ENCODE measurements around the gene NLRP10.
A peak's percentile ranks its signal among the peaks of the same experiment; 100 is the strongest.
"Not testable (repeated sequence)": the region's sequence is repeated elsewhere in the genome, so short reads cannot be mapped to it uniquely, and the experiment has no call there.

The NLRP10 gene, protein sequence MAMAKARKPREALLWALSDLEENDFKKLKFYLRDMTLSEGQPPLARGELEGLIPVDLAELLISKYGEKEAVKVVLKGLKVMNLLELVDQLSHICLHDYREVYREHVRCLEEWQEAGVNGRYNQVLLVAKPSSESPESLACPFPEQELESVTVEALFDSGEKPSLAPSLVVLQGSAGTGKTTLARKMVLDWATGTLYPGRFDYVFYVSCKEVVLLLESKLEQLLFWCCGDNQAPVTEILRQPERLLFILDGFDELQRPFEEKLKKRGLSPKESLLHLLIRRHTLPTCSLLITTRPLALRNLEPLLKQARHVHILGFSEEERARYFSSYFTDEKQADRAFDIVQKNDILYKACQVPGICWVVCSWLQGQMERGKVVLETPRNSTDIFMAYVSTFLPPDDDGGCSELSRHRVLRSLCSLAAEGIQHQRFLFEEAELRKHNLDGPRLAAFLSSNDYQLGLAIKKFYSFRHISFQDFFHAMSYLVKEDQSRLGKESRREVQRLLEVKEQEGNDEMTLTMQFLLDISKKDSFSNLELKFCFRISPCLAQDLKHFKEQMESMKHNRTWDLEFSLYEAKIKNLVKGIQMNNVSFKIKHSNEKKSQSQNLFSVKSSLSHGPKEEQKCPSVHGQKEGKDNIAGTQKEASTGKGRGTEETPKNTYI

DNA sequence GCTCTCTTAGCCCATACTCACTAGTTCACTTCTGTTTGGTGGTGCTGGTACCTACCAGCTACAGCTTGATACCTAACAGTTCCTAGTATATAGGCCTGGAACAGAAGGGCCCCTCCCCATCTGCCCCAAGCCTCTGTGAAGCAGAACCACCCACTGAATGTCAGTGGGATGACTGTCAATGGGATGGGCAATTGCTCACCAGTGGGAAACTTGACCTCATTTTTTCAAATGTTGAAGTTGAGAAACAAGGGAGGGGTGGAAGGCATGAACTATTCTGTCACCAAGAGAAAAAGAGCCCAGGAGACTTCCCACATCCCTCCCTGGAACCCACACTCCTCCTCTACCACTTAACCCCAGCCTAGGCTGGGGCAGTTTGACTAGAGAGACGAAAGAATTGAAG lies at the start of gene NLRP10:
NLRP10 (minus strand) TSS at position 62 of the 400 bp plus-strand sequence. CDS start 1,952 bp downstream, outside the sequence.
- DNase-seq (ENCODE audit: low read depth in 4 of 4, low spot score in 1 of 4), result no peak

DNA sequence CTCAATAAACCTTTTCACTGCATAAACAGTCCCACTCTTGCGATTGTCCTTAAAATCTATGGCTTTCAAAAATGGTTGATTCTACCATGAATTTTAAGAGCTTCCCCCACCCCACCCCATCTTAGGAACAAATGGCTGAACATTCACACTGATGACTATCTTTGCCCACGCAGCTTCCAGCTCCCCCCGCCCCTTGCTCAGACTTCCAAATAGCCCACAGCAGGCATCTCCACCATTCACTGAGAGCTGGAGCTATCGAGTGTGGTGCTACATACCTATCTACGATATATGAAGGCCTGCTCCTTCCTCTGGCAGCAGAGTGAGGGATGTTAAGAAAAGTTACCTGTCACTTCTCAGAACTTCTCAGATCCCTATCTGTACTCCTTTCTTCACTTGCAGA lies 48.6 kb upstream of the NLRP10 start:
- no peak for DNase-seq (ENCODE audit: low read depth in 4 of 4, low spot score in 1 of 4)

DNA sequence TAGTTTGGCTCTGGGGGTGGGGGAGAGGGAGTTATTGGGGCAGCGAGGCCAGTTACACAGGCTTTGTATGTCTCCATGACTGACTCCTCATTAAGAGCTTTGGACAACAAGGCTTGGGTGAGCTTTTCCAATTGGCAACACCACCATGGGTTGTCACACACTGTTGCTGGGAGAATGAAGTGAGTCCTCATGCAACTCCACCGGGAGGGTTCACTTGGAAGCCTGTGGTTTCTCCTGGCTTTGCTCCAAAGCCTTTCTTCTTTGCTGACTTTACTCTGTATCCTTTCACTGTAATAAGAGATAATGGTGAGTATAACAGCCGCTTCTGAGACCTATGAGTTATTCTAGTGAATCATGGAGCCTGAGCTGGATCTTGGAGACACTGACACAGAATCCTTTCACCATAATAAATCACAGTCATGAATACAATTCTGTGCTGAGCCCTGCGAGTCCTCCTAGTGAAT lies 46.8 kb upstream of the NLRP10 start:
- no peak for DNase-seq (ENCODE audit: low read depth in 4 of 4, low spot score in 1 of 4)

DNA sequence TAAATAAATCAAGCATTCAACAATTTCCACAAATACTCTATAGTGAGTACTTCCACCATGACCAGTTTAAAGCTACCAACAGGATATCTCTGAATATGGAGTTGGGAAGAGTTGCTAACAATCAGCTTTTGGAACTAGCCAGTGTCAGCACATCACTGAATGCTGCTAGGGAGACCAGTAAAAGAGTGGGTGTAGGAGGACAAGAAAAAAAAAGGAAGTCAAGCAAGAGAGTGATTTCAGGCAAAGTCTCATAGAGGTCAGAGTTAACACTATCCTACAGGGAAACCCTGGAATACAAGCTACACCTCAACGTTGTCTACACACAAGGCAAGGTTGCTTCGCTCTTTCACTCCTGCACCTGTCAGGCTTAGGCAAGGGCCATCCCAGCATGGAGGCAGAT lies 46.1 kb upstream of the NLRP10 start:
- DNase-seq (ENCODE audit: low read depth in 4 of 4, low spot score in 1 of 4), result no peak

DNA sequence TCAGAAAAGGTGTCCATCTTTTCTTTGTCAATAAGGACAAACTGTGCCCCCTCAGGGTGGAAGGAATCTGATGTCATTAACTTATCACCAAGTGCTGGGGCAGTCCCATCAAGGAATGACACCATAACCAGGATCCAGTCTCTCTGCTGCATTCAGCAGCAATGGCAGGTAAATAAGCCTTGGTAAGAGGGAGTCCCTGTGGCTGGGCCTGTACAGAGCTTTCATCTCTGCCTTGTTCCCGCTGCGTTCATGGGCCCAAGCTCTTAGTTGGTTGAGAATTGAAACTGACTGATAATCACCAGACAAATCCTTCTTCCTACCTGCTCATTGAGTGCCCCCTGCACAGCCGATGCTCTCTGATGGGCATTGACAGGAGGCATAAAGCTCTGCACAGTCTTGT lies 44.6 kb upstream of the NLRP10 start:
- DNase-seq (ENCODE audit: low read depth in 4 of 4, low spot score in 1 of 4), result no peak

DNA sequence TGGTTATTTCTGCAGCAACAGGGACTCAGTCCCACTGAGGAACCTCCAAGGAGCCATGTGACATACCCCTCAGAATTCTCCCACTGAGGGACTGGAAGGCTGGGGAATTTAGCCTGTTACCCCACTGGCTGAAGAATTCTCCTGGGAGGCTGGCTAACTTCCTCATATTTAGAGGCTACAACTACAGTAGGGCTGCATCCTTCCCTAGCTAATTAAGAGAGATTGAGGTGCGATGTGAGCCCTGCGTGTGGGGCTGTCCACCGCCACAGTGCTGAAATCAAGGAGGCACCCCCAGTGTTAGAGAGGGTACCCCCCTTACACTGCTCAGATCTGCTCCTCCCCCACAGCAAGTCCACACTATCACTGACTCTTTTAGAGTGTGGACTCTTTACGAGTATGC lies 43.0 kb upstream of the NLRP10 start:
- no peak for DNase-seq (ENCODE audit: low read depth in 4 of 4, low spot score in 1 of 4)

DNA sequence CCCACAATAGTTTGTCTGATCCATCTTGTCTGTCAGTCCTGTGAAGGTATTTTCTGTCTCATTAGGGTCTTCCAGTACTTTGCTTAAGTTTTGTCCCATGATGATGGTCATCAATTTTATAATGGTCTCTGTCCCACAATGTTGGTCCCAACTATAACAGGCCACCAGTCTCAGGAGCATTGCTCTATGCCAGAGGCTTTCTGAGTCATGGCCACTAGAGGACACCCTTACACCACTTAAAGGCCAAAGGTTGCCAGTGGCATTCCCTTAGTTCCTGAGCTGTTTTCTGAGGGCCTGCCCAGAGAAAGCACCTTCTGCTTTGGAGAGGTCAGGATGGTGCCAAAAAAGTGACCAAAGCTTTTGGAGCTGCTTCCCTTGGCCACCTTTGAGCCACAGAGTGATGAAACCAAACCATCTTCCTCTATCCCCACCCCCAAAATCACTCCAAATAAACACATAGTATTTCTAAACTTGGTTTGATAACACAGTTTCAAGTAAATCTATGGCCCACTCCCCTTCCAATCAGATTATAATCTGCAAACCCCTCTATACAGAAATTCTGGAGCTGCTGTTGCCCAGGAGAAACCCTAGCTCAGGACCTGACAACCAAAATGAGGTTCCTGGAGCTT lies 41.2 kb upstream of the NLRP10 start:
- DNase-seq (ENCODE audit: low read depth in 4 of 4, low spot score in 1 of 4), result peak in 2 of 4 experiments; percentile 20 to 29

DNA sequence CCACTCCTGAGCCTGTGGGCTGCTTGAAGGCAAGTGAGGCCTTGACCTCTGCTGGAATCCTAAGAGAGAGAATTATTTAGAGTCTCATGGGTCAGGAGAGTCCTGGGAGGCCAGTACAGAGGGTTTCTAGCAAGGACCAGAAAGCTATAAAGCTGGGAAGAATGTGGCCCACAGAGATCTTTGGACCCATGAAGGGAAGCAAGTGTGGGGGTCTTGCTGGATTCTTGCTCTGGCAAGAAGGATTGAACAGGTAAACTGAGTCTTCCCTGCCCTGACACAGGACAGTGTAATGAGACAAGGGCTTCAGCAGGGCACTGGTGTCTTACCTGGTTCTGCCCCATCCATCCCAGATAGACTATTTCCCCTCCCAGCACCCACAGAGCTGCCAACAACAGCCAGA lies 40.3 kb upstream of the NLRP10 start:
- DNase-seq (ENCODE audit: low read depth in 4 of 4, low spot score in 1 of 4), result no peak

DNA sequence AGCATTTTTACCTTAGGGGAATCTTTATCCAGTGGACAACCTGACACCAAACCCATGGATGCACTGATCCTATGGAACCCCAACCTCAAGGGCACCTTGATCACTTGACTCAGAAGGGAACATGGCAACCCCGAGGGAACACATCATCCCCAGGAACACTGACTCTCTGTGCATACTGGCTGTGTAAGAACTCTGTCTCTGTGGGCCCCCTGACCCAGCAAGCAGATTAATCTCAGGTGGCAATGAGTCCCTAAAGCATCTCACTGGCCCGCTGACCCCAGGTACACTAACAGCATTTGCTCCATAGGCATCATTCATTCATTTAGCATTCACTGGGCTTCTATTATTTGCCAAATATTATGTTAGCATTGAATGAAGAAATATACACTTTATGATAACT lies 38.8 kb upstream of the NLRP10 start:
- DNase-seq (ENCODE audit: low read depth in 4 of 4, low spot score in 1 of 4), result no peak

DNA sequence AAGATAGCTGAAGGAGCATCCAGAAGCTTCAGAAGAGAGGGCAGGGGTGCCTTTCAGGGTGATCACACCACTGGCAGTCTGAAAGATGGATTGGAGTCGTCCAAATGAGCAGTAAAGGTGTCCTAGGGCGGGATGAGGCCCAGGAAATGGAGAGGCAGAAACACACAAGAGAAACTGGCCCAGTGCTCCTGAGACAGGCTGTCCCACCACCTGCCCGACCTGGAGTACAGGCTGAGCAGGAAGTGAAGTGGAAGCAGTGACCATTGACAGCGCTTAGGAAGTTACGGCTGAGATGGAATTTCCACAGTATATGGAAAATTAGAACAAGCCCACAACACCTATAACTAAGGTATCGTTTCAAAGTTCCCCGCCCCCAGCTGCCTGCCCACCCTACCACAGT lies 37.9 kb upstream of the NLRP10 start:
- DNase-seq (ENCODE audit: low read depth in 4 of 4, low spot score in 1 of 4), result no peak

DNA sequence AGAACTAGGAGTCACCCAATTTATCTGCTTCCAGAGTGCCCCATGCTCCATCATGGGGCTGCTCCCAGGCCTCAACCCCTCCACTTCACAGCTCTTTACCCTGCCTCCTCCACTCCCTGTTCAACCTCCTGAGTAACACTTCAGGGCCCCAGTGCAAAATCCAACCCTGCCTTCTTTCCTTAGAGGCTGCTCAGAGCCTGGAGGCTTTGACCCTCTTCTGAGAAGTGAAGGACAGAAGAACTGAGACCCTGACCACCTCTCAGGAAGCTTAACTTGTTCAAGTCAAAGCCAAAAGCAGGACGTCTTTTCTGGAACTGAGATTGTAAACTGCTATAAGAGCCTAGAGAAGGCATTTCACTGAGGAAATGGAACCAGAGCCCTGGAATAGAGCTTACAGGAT lies 37.4 kb upstream of the NLRP10 start:
- no peak for DNase-seq (ENCODE audit: low read depth in 4 of 4, low spot score in 1 of 4)

DNA sequence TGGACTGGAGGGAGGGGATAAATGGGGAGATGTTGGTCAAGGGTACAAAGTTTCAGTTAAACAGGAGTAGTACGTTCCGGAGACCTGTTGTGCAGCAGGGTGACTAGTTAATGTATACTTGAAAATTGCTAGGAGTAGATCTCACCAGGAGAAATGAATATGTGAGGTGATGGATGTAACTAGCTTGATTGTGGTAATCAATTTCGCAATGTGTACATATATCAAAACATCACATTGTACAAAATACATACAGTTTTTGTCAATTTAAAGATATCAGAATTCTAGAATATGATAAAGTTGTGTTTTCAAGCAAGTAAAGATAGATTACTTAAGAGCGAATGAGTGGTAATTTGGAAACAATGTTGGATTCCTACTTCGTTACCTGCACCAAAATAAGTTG lies 35.1 kb upstream of the NLRP10 start:
- no peak for DNase-seq (ENCODE audit: low read depth in 4 of 4, low spot score in 1 of 4)

DNA sequence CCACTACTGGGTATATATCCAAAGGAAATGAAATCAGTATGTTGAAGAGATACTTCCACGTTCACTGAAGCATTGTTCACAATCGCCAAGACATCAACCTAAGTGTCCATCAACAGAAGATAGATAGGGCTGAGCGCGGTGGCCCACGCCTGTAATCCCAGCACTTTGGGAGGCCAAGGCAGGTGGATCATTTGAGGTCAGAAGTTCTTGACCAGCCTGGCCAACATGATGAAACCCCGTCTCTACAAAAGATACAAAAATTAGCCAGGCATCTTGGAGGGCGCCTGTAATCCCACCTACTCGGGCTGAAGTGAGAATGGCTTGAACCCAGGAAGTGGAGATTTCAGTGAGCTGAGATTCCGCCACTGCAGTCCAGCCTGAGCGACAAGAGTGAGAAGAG lies 34.5 kb upstream of the NLRP10 start:
- DNase-seq (ENCODE audit: low read depth in 4 of 4, low spot score in 1 of 4), result no peak

DNA sequence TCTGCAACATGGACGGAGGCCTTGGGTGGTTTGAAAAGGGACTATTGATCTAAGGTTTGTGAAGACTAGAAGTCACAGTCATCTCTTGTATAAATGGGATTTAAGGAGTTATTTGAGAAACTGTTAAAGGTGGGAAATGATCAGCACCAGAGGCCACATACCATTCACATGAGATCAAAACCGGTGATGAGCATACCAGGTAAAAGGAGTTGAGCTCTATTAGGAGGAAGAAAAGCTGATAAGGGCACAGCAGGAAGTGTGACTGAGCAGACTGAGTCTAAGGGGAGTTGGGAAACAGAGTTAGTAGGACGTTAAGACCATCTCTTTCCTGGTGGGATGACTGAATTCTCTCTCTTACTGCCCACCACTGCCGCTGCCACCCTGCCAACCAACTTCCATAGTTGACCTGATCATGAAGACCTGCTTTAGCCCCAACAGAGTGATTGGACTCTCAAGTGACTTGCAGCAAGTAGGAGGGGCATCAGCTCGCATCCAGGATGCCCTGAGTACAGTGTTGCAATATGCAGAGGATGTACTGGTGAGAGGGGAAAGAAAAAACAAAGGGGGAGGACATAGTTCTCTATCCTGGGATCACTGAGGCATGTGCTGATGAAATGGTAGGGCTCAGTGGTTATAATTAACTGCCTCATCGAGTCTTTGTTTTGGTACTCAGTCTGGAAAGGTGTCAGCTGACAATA lies 29.5 kb upstream of the NLRP10 start:
- no peak for DNase-seq (ENCODE audit: low read depth in 4 of 4, low spot score in 1 of 4)

DNA sequence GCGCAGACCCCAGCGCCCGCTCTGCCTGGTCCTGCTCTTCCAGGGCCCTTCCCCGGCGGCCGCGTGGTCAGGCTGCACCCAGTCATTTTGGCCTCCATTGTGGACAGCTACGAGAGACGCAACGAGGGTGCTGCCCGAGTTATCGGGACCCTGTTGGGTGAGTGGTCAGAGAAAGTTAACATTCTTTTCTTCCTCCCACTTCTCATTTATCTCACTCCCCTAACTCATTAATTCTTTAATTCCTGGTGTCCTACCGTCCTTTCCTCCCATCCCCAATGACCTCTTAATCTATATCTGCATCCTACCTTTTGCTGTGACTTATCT lies 22.3 kb upstream of the NLRP10 start:
- DNase-seq (ENCODE audit: low read depth in 4 of 4, low spot score in 1 of 4), result not testable (repeated sequence)

DNA sequence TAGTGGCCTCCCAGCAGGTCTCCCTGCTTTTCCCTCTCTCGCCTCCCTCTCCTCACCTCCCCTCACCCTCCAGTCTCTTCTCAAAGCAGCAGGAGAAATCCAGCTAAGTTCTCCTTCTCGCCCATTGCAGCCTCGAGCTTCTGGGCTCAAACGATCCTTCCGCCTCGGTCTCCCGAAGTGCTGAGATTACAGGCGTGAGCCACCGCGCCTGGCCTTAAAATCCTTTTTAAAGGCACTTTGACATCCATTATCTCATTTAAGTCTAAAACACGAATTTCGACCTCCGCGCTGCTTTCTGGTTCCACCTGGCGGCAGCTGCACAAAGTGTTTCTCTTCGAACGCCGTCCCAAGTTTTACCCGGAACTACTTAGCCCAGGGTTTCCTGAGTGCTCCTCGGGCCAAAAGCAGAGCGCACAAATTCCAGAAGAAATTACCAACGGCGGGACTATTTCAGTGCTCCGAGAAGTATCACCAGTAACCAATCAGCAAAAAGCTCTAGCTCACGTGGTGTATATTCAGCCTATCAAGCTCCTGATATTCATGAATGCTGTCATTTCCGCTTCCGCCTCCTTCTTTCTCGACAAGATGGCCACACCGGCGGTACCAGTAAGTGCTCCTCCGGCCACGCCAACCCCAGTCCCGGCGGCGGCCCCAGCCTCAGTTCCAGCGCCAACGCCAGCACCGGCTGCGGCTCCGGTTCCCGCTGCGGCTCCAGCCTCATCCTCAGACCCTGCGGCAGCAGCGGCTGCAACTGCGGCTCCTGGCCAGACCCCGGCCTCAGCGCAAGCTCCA lies 21.7 kb upstream of the NLRP10 start, which contains the start of gene EIF3F:
EIF3F (plus strand) TSS at position 570 of the 792 bp plus-strand sequence; CDS start at position 586, 16 bp downstream.
- DNase-seq (ENCODE audit: low read depth in 4 of 4, low spot score in 1 of 4), result peak; percentile 65 to 80 (median 73)

DNA sequence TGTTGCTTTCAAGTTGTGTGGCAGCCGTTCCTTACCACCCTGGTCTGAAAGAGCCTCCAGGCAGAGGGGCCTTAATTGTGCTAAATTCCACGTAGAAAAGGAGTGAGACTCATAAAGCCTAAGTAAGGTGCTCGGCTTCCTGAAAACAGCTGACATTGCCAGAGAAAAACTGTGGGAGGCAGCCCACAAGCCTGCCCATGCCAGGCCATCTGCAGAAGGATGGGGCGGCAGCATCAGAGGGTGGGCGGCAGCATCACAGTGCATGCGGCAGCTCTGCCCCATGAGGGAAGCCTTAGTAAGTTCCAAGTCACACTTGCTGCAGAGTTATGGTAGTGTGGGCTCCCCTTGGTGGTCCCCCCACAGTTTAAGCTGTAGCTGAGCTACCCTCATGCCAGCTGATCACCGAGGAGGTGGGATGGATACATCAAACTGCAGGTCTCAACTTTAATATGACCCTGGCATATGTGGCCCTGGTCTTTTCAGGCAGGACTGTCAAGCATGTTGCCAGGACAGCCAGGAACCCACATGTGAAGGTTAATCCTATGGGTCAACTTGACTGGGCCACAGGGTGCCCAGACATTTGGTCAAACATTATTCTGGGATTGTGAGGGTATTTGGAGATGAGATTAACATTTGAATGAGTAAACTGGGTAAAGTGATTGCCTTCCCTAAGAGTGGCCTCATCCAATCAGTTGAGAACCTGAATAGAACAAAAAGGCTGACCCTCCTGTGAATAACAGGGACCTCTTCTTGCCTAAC lies 18.8 kb upstream of the NLRP10 start:
- DNase-seq (ENCODE audit: low read depth in 4 of 4, low spot score in 1 of 4), result no peak

DNA sequence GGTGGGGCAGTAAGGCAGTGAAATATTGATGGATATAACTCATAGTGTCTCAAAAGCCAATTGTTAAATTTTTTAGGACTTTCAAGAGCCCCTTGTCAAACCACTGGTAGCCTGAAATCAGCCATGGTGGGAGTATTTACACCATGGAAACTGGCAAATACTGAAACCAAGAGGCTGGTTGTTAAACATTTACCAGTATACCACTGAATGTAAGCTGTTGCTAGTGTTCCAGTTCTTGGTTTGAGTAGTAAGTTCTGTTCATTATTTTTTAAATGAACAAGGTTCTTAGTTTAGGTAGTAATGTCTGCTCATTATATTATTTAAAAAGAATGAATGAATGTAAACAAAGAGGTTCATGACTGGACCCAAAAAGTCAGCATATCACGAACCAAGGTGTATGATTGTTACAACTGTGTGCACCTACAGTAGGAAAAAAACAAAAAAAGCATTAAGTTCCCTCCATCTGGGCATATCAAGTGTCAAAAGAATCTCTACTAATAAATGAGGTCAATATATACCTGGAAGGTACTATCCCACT lies 17.4 kb upstream of the NLRP10 start:
- no peak for DNase-seq (ENCODE audit: low read depth in 4 of 4, low spot score in 1 of 4)

DNA sequence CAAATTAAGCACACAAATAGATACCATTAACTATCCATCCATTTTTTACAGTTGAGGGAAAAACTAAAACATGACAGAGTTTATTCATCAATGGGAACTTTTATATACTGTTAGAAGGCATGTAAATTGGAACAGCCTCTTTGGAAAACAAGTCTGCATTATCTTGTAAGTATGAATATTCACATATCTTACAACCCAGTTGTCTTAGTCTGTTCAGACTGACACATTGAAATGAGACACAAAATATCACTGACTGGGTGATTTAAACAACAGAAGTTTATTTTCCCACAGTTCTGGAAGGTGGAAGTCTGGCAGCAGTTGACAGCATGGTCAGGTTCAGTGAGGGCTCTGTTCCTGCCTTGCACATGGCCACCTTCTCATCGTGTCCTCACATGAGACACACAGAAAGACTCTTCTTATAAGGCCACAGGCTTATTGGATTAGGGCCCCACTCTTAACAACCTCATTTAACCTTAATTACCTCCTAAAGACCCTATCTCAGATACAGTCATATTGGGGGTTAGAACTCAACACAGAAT lies 16.4 kb upstream of the NLRP10 start:
- no peak for DNase-seq (ENCODE audit: low read depth in 4 of 4, low spot score in 1 of 4)

All from stimulated activated CD4-positive, alpha-beta T cell treated with anti-CD3 and anti-CD28 coated beads, Interleukin-1b, Interleukin-23, amount 100 ng/mL, for 24 hours (primary cell).